GM06990 (cell line): Measurements from ENCODE around the gene CRKL.
"Not testable (repeated sequence)": the region's sequence is repeated elsewhere in the genome, so short reads cannot be mapped to it uniquely, and the experiment has no call there.

Experiments used
- DNase-seq: peaks from one replicate; pipeline ENCODE4 v3.0.0-alpha.2; 2011; ENCODE audit not compliant: insufficient read length; ENCODE audit errors: extremely low read depth
- H3K27me3 ChIP-seq: replicated peaks from 2 replicates; pipeline ENCODE4 v1.6.0; 2011; ENCODE audit warnings: low read length; ENCODE audit not compliant: control insufficient read depth, insufficient read depth
- H3K36me3 ChIP-seq: 2 replicates; pipeline ENCODE4 v1.5.1; 2011; ENCODE audit warnings: low read length; ENCODE audit not compliant: control insufficient read depth, insufficient read depth
- H3K4me3 ChIP-seq: replicated peaks from 2 replicates; pipeline ENCODE4 v1.5.1; 2011; ENCODE audit warnings: low read depth, mild to moderate bottlenecking, control low read depth, low read length
- CTCF ChIP-seq: IDR thresholded peaks from 2 replicates; pipeline ENCODE4 v1.5.1; 2011; ENCODE audit warnings: low read length, control low read depth, mild to moderate bottlenecking, inconsistent platforms; ENCODE audit not compliant: insufficient read depth, poor library complexity, severe bottlenecking

Gene CRKL

GRCh38 chr22:20890975-20891374, 26.2 kb upstream of the CRKL start:
- peaks cover 3% of the 10 kb centered on the region for H3K36me3 ChIP-seq
- H3K27me3 ChIP-seq = no peaks in the 10 kb centered on the region
- no peak for TF ChIP-seq CTCF
- DNase-seq = no peak
- no peak overlapping the region for H3K4me3 ChIP-seq

GRCh38 chr22:20897737-20898136, 19.5 kb upstream of the CRKL start:
- not testable (repeated sequence) for H3K4me3 ChIP-seq, H3K36me3 ChIP-seq, DNase-seq, H3K27me3 ChIP-seq

GRCh38 chr22:20899827-20900423, 17.3 kb upstream of the CRKL start:
- no peak overlapping the region for H3K4me3 ChIP-seq
- DNase-seq = no peak
- no peak for TF ChIP-seq CTCF

GRCh38 chr22:20901093-20902033, 15.8 kb upstream of the CRKL start:
- H3K4me3 ChIP-seq, H3K27me3 ChIP-seq, H3K36me3 ChIP-seq, DNase-seq: not testable (repeated sequence)

More at GRCh38 chr22:20899827-20900423, 17.3 kb upstream of the CRKL start:
- Histone ChIP-seq H3K27me3 (no peaks in the 10 kb centered on the region; the same call in 1 of the 2 replicates), H3K36me3 (no peaks in the 10 kb centered on the region)

- TF ChIP-seq CTCF = no peak
- no peaks in the 10 kb centered on the region; the same call in 1 of the 2 replicates for H3K27me3 ChIP-seq
- no peak overlapping the region for H3K4me3 ChIP-seq
- DNase-seq = no peak
- H3K36me3 ChIP-seq = no peaks in the 10 kb centered on the region
Measured at GRCh38 chr22:20903093-20903492, 14.1 kb upstream of the CRKL start.

- DNase-seq = no peak
- no peak for TF ChIP-seq CTCF
- no peak overlapping the region for H3K4me3 ChIP-seq
- no peaks in the 10 kb centered on the region for H3K36me3 ChIP-seq
- no peaks in the 10 kb centered on the region; the same call in 1 of the 2 replicates for H3K27me3 ChIP-seq
Measured at GRCh38 chr22:20904008-20904979, 12.9 kb upstream of the CRKL start.
